Lung (tissue), 12 donors: ENCODE results near the gene THTPA. TPM values are rescaled to one million over a fixed set of nuclear protein-coding genes. Genes with fewer than 3 reads are reported as not detected.
"Not testable (repeated sequence)": the region's sequence is repeated elsewhere in the genome, so short reads cannot be mapped to it uniquely, and the experiment has no call there.

ENCODE experiments used
- ATAC-seq: fragments of 200-7000 bp; cut with Tn5 transposase; one replicate; pipeline ENCODE4 v1.9.1; 2020; ENCODE audit warnings: moderate number of reproducible peaks; ENCODE audit not compliant: insufficient read depth, low FRiP score
- DNase-seq, 3 donors: peaks; one replicate each; pipeline ENCODE4 v3.0.0-alpha.2; 2013 to 2017
- H3K27ac ChIP-seq, 2 donors: one replicate each; pipeline ENCODE4 v1.5.1; 2013; ENCODE audit warnings: mild to moderate bottlenecking in 2 of 2, moderate library complexity in 2 of 2, control low read depth in 1 of 2, inconsistent platforms in 1 of 2, low read depth in 1 of 2, low read length in 1 of 2
- H3K27me3 ChIP-seq, 3 donors: one replicate each; pipeline ENCODE4 v1.5.1; 2013; ENCODE audit warnings: low read length in 2 of 3; ENCODE audit not compliant: control insufficient read depth in 3 of 3, insufficient read depth in 3 of 3
- H3K36me3 ChIP-seq, 4 donors: one replicate each; pipeline ENCODE4 v1.5.1; 2013; ENCODE audit warnings: low read length in 4 of 4, mild to moderate bottlenecking in 1 of 4, moderate library complexity in 1 of 4; ENCODE audit not compliant: control insufficient read depth in 4 of 4, insufficient read depth in 4 of 4
- H3K4me1 ChIP-seq, 5 donors: one replicate each; pipeline ENCODE4 v1.5.1; 2013; ENCODE audit warnings: low read length in 5 of 5, mild to moderate bottlenecking in 2 of 5, moderate library complexity in 1 of 5; ENCODE audit not compliant: control insufficient read depth in 5 of 5, insufficient read depth in 5 of 5
- H3K4me3 ChIP-seq: one replicate; pipeline ENCODE4 v1.5.1; 2013; ENCODE audit warnings: mild to moderate bottlenecking, control low read depth, moderate library complexity
- H3K9ac ChIP-seq, 2 donors: one replicate each; pipeline ENCODE4 v1.5.1; 2013; ENCODE audit warnings: low read length in 2 of 2, control low read depth in 1 of 2; ENCODE audit not compliant: insufficient read depth in 1 of 2
- H3K9me3 ChIP-seq, 4 donors: one replicate each; pipeline ENCODE4 v1.5.1; 2013; ENCODE audit warnings: low read length in 3 of 4, mild to moderate bottlenecking in 1 of 4, moderate library complexity in 1 of 4; ENCODE audit not compliant: control insufficient read depth in 4 of 4, insufficient read depth in 3 of 4
- WGBS, 2 donors: extraction: QIAGEN DNeasy Blood & Tissue Kit; methylation state at CpG; one replicate each; pipeline ENCODE4 v1.1.7; 2013; 5-methylcytosine and 5-hydroxymethylcytosine counted together
- polyA plus RNA-seq, 2 donors: library from polyadenylated mRNA; stranded (reverse); fragments of 200-250 nt; gene quantifications; one replicate each; pipeline ENCODE4 v1.2.1, GENCODE V29; 2013
- total RNA-seq, 2 donors: library from RNA; depleted of rRNA in 1 of 2; stranded (reverse); fragments of >200 nt in 1 of 2; gene quantifications; one replicate each; pipeline ENCODE4 v1.2.1, GENCODE V29; 2014 to 2021
- TF ChIP-seq, protein P1 (sequence below): IDR thresholded peaks from 2 replicates; pipeline ENCODE4 v1.5.1; 2012; ENCODE audit warnings: mild to moderate bottlenecking; ENCODE audit errors: control extremely low read depth, extremely low read depth
- donor health status: control.
- donor health status: control.
- donor health status: Bipolar disorder and iron deficiency.
- donor health status: healthy.
- donor health status: DM: yes; HTN: yes; CAD: no.

Gene THTPA
- total and polyA plus RNA-seq, 4 donors, result 7.7 to 22.1 (median 14.1) TPM

GRCh38 chr14:23589606-23590005 is 33.5 kb downstream of the THTPA start:
- Histone ChIP-seq H3K36me3 (no peaks in the 10 kb centered on the region), H3K9ac (no peak overlapping the region), H3K4me1 (peaks cover 0 to 8% (median 0%) of the 10 kb centered on the region in 5 donors), H3K9me3 (peaks cover 0 to 2% (median 0%) of the 10 kb centered on the region in 4 donors), H3K27ac (no peak overlapping the region), H3K4me3 (no peak overlapping the region), H3K27me3 (no peaks in the 10 kb centered on the region)
- 74 to 83% methylated on average over 2 of the region's 2 CpGs for WGBS, 2 donors
- ATAC-seq, result no peak
- TF ChIP-seq, protein P1, sequence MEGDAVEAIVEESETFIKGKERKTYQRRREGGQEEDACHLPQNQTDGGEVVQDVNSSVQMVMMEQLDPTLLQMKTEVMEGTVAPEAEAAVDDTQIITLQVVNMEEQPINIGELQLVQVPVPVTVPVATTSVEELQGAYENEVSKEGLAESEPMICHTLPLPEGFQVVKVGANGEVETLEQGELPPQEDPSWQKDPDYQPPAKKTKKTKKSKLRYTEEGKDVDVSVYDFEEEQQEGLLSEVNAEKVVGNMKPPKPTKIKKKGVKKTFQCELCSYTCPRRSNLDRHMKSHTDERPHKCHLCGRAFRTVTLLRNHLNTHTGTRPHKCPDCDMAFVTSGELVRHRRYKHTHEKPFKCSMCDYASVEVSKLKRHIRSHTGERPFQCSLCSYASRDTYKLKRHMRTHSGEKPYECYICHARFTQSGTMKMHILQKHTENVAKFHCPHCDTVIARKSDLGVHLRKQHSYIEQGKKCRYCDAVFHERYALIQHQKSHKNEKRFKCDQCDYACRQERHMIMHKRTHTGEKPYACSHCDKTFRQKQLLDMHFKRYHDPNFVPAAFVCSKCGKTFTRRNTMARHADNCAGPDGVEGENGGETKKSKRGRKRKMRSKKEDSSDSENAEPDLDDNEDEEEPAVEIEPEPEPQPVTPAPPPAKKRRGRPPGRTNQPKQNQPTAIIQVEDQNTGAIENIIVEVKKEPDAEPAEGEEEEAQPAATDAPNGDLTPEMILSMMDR, result no peak
- DNase-seq, result no peak

DNA sequence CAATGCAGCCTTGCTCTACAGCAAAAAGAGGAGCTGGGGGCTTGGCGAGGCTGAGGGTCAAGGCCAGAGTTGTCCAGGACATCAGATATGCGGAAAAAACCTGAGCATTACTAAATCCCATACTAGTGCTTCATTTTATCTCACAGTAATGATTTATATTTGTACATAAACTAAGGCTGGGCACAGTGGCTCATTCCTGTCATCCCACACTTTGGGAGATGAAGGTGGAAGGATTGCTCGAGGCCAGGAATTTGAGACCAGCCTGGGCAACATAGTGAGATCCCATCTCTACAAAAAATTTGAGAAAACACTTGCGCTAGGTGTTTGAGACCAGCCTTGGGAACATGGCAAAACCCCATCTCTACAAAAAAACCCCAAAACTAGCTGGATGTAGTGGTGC is 34.1 kb downstream of the THTPA start:
- TF ChIP-seq, protein P1, result no peak
- DNase-seq (no peak), ATAC-seq (no peak)
- H3K27ac ChIP-seq, result no peak overlapping the region
- H3K27me3 ChIP-seq, result no peaks in the 10 kb centered on the region
- peaks cover 0 to 8% (median 0%) of the 10 kb centered on the region in 5 donors for H3K4me1 ChIP-seq
- no peak overlapping the region for H3K4me3 ChIP-seq
- no peaks in the 10 kb centered on the region for H3K36me3 ChIP-seq
- no peak overlapping the region for H3K9ac ChIP-seq
- peaks cover 0 to 2% (median 0%) of the 10 kb centered on the region in 4 donors for H3K9me3 ChIP-seq
- WGBS, 2 donors, result 91 to 94% methylated on average over 4 of the region's 4 CpGs

GRCh38 chr14:23594191-23594590 is 38.1 kb downstream of the THTPA start:
- not testable (repeated sequence) for H3K9me3 ChIP-seq, H3K9ac ChIP-seq, H3K27me3 ChIP-seq, H3K4me1 ChIP-seq, H3K27ac ChIP-seq, H3K4me3 ChIP-seq, ATAC-seq, H3K36me3 ChIP-seq, DNase-seq
- 65 to 82% methylated on average over 3 of the region's 3 CpGs for WGBS, 2 donors

GRCh38 chr14:23600322-23600707 is 44.2 kb downstream of the THTPA start:
- ATAC-seq (no peak), DNase-seq (no peak)
- no peak overlapping the region for H3K9ac ChIP-seq
- H3K27ac ChIP-seq, result no peak overlapping the region
- no peak overlapping the region for H3K4me3 ChIP-seq
- peaks cover 0 to 2% (median 0%) of the 10 kb centered on the region in 4 donors for H3K9me3 ChIP-seq
- WGBS, 2 donors, result 88 to 98% methylated on average over 2 of the region's 2 CpGs
- TF ChIP-seq, protein P1, result no peak
- no peaks in the 10 kb centered on the region for H3K4me1 ChIP-seq
- H3K27me3 ChIP-seq, result no peaks in the 10 kb centered on the region
- H3K36me3 ChIP-seq, result no peaks in the 10 kb centered on the region
